Measurements from ENCODE around the gene NEGR1. TPM values are rescaled to one million over a fixed set of nuclear protein-coding genes. Genes with fewer than 3 reads are reported as not detected.

The NEGR1 gene
- total and polyA plus RNA-seq, 2 experiments from 2014 or later, result 0.57 to 0.94 TPM

DNA sequence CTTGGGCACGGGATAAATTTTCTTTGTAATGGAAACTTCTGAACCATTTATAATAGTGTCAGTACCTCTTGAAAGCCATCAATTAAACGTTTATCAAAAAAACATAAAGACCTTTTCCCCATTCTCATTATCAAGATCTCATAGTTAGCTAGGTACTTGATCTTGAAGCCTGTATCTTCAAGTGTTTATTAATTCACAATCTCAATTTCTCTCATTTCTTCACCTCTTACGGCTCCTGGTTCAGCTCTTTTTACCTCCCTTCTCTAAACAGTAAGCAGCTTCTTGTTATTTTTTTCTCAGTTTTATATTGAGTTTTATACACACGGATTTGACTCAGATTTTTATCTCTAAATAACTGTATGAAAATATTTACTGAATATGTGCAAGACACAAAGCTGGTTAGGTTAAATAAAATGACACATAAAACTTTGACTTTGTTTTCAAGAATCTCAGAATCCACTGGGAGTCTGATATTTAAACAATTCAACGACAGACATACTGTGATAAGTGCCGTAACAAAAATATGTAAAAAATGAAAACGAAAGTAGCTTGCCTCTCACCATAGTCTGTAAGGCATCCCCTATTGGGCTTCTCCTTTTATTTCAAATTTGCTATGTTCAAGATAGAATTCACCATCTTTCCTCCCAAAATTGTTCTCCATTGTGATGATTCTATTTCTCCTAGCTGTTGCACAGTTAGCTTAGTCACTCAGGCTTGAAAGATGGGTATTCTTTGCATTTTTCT lies 789.9 kb downstream of the NEGR1 start:
- H3K27ac ChIP-seq (ENCODE audit: low read depth), result no peak overlapping the region
- H3K79me2 ChIP-seq (replicated peaks; ENCODE audit: insufficient read depth), result no peaks in the 10 kb centered on the region
- Mint-ChIP-seq H3K27me3 (ENCODE audit: insufficient read depth, low read depth, poor library complexity) (peaks cover 3% of the 10 kb centered on the region), H3K4me1 (no peaks in the 10 kb centered on the region; the same call in 2 of the 3 replicates), H3K27ac (no peak overlapping the region), H3K9me3 (no peaks in the 10 kb centered on the region), H3K4me3 (no peak overlapping the region), H3K36me3 (ENCODE audit: low read depth) (no peaks in the 10 kb centered on the region)
- no peaks in the 10 kb centered on the region for H4K20me1 ChIP-seq (replicated peaks; ENCODE audit: insufficient read depth)
- H3K4me2 ChIP-seq, result no peak overlapping the region
- no peaks in the 10 kb centered on the region; the same call in 1 of the 2 replicates for H3K9me2 ChIP-seq (ENCODE audit: insufficient read depth)
- ATAC-seq (no peak), DNase-seq (ENCODE audit: low spot score) (no peak)
- H3K4me3 ChIP-seq, result no peak overlapping the region
- H2AFZ ChIP-seq, result no peak overlapping the region
- H3K27me3 ChIP-seq (ENCODE audit: insufficient read depth), result no peaks in the 10 kb centered on the region
- H3F3A ChIP-seq (replicated peaks; ENCODE audit: low read depth), result no peaks in the 10 kb centered on the region
- no peak for TF ChIP-seq ETS1 (IDR thresholded peaks at IDR 0.05)
- no peaks in the 10 kb centered on the region for H3K4me1 ChIP-seq (ENCODE audit: insufficient read depth)
- H3K36me3 ChIP-seq (ENCODE audit: insufficient read depth), result no peaks in the 10 kb centered on the region

GRCh38 chr1:71490432-71490831 lies 791.9 kb downstream of the NEGR1 start:
- ATAC-seq, result no peak
- no peaks in the 10 kb centered on the region for H3K36me3 ChIP-seq (ENCODE audit: insufficient read depth)
- Mint-ChIP-seq H3K4me3 (no peak overlapping the region), H3K36me3 (ENCODE audit: low read depth) (no peaks in the 10 kb centered on the region), H3K9me3 (no peaks in the 10 kb centered on the region), H3K27ac (no peak overlapping the region), H3K27me3 (ENCODE audit: insufficient read depth, low read depth, poor library complexity) (no peaks in the 10 kb centered on the region), H3K4me1 (no peaks in the 10 kb centered on the region; the same call in 1 of the 3 replicates)
- no peaks in the 10 kb centered on the region for H3K79me2 ChIP-seq (replicated peaks; ENCODE audit: insufficient read depth)
- H3F3A ChIP-seq (replicated peaks; ENCODE audit: low read depth), result no peaks in the 10 kb centered on the region
- no peak overlapping the region for H3K4me3 ChIP-seq
- no peak for DNase-seq (ENCODE audit: low spot score)
- H3K4me1 ChIP-seq (ENCODE audit: insufficient read depth), result no peaks in the 10 kb centered on the region
- no peak for TF ChIP-seq EZH2phosphoT487 (IDR thresholded peaks at IDR 0.05; ENCODE audit: unreplicated experiment)
- no peak for TF ChIP-seq POLR2AphosphoS5 (IDR thresholded peaks at IDR 0.05; ENCODE audit: low read depth)
- TF ChIP-seq ETS1 (IDR thresholded peaks at IDR 0.05), result no peak
- no peak overlapping the region for H3K4me2 ChIP-seq
- H2AFZ ChIP-seq, result no peak overlapping the region
- no peaks in the 10 kb centered on the region for H3K27me3 ChIP-seq (ENCODE audit: insufficient read depth)
- no peaks in the 10 kb centered on the region; the same call in 1 of the 2 replicates for H3K9me2 ChIP-seq (ENCODE audit: insufficient read depth)
- no peak overlapping the region for H3K27ac ChIP-seq (ENCODE audit: low read depth)
- H4K20me1 ChIP-seq (replicated peaks; ENCODE audit: insufficient read depth), result no peaks in the 10 kb centered on the region

GRCh38 chr1:71488555-71489252 lies 793.6 kb downstream of the NEGR1 start:
- no peak overlapping the region for H2AFZ ChIP-seq
- no peaks in the 10 kb centered on the region for H3K36me3 ChIP-seq (ENCODE audit: insufficient read depth)
- H3K9me3 Mint-ChIP-seq, result no peaks in the 10 kb centered on the region
- H3F3A ChIP-seq (replicated peaks; ENCODE audit: low read depth), result no peaks in the 10 kb centered on the region
- ATAC-seq, result no peak
- H3K4me3 ChIP-seq, result no peak overlapping the region
- no peak overlapping the region for H3K27ac Mint-ChIP-seq
- no peaks in the 10 kb centered on the region for H3K4me1 ChIP-seq (ENCODE audit: insufficient read depth)
- no peak overlapping the region for H3K4me2 ChIP-seq
- H3K4me1 Mint-ChIP-seq, result no peaks in the 10 kb centered on the region; the same call in 1 of the 3 replicates
- no peaks in the 10 kb centered on the region for H3K79me2 ChIP-seq (replicated peaks; ENCODE audit: insufficient read depth)
- DNase-seq (ENCODE audit: low spot score), result no peak
- H3K36me3 Mint-ChIP-seq (ENCODE audit: low read depth), result no peaks in the 10 kb centered on the region
- H3K27ac ChIP-seq (ENCODE audit: low read depth), result no peak overlapping the region
- no peaks in the 10 kb centered on the region for H3K9me2 ChIP-seq (ENCODE audit: insufficient read depth)
- H3K4me3 Mint-ChIP-seq, result no peak overlapping the region
- no peaks in the 10 kb centered on the region for H4K20me1 ChIP-seq (replicated peaks; ENCODE audit: insufficient read depth)
- H3K27me3 ChIP-seq (ENCODE audit: insufficient read depth), result no peaks in the 10 kb centered on the region
- no peaks in the 10 kb centered on the region for H3K27me3 Mint-ChIP-seq (ENCODE audit: insufficient read depth, low read depth, poor library complexity)
- TF ChIP-seq CTCF (conservative IDR thresholded peaks at IDR 0.05; ENCODE audit: low read depth in 2 of 2), result no peak
- no peak for TF ChIP-seq POLR2AphosphoS5 (IDR thresholded peaks at IDR 0.05; ENCODE audit: low read depth)
- no peak for TF ChIP-seq EZH2 (IDR thresholded peaks at IDR 0.05; ENCODE audit: low read depth, unreplicated experiment)
- no peak for TF ChIP-seq STAT1 (IDR thresholded peaks at IDR 0.05; ENCODE audit: unreplicated experiment)
- TF ChIP-seq CREB1 (CRISPR knock-in tag; IDR thresholded peaks at IDR 0.05; ENCODE audit: low read depth), result no peak
- no peak for TF ChIP-seq ZNF331 (CRISPR knock-in tag; IDR thresholded peaks at IDR 0.05; ENCODE audit: low read depth)
- no peak for TF ChIP-seq ETS1 (IDR thresholded peaks at IDR 0.05)
- no peak for TF ChIP-seq JUNB (IDR thresholded peaks at IDR 0.05; ENCODE audit: unreplicated experiment)
- no peak for TF ChIP-seq NANOG (IDR thresholded peaks at IDR 0.05; ENCODE audit: borderline replicate concordance)

Measured in GM23338 (cell line).